ENCODE results near the gene DNAJB11.
"Not testable (repeated sequence)": the region's sequence is repeated elsewhere in the genome, so short reads cannot be mapped to it uniquely, and the experiment has no call there.

DNA sequence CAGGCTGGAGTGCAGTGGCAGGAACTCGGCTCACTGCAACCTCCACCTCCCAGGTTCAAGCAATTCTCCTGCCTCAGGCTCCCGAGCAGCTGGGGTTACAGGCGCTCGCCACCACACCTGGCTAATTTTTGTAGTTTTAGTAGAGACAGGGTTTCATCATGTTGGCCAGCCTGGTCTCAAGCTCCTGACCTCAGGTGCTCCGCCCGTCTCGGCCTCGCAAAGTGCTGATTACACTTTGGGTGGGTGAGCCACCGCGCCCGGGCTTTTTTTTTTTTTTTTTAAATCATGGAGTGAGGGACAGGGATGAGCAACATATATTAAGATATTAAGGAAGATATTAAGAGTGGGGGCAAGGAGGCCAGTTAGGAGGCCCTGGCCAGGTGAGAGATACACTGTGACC lies 1.2 kb upstream of the DNAJB11 start:
- TF ChIP-seq, protein P1, sequence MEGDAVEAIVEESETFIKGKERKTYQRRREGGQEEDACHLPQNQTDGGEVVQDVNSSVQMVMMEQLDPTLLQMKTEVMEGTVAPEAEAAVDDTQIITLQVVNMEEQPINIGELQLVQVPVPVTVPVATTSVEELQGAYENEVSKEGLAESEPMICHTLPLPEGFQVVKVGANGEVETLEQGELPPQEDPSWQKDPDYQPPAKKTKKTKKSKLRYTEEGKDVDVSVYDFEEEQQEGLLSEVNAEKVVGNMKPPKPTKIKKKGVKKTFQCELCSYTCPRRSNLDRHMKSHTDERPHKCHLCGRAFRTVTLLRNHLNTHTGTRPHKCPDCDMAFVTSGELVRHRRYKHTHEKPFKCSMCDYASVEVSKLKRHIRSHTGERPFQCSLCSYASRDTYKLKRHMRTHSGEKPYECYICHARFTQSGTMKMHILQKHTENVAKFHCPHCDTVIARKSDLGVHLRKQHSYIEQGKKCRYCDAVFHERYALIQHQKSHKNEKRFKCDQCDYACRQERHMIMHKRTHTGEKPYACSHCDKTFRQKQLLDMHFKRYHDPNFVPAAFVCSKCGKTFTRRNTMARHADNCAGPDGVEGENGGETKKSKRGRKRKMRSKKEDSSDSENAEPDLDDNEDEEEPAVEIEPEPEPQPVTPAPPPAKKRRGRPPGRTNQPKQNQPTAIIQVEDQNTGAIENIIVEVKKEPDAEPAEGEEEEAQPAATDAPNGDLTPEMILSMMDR (IDR thresholded peaks at IDR 0.05) = not testable (repeated sequence)
- TF ChIP-seq EZH2 (IDR thresholded peaks at IDR 0.05; ENCODE audit: borderline replicate concordance, insufficient read depth, low read depth, low read length, poor library complexity, severe bottlenecking) = not testable (repeated sequence)

All from B cell (primary cell).